CD4-positive, alpha-beta T cell treated with Interferon alpha-2 for 1 hour (primary cell): ENCODE results near the gene DAZAP1.
A peak's percentile ranks its signal among the peaks of the same experiment; 100 is the strongest.

ENCODE experiments used
- DNase-seq, 2 donors: peaks; one replicate each; pipeline ENCODE4 v3.0.0-alpha.2; 2020 to 2022

Gene DAZAP1

DNA sequence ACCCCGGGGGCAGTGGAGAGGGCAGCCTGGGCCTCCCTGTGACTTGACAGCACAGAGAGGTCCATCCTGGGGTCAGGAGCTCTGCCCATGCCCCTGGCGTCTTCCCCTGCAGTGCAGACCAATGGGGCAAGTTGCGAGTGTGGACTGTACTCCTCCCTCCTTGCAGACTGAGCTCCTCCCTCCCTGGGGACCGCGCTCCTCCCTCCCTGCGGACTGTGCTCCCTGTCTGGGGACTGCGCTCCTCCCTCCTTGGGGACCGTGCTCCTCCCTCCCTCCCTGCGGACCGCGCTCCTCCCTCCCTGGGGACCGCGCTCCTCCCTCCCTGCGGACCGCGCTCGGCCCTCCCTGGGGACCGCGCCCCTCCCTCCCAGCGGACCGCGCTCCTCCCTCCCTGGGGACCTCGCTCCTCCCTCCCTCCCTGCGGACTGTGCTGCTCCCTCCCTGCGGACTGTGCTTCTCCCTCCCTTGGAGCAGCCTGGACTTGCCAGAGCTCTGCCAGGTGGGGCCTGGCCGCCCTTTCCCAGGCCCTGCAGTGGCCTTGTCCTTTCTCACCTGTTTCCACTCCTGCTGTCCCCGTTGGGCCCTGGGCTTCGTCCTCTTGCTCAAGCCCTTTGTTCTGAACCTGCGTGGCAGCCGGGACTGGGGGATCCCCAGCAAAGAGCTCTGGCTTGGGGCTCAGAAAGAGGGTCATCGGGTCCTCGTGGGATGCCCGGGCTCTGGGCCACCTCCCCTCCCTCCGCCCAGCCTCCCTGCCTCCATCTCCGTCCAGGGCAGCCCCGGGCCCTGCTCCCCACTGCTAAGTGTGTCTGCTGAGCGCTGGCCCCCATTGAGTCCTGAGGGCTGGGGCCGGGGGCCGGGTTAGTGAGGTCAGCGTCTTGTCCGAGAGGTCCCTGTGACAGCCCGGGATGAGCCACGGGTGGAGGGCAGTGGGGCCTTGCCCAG, 12.9 kb upstream of the DAZAP1 start:
- no peak for DNase-seq

- DNase-seq, result no peak
These were observed 12.0 kb upstream of the DAZAP1 start for GRCh38 chr19:1395194-1396018.

DNA sequence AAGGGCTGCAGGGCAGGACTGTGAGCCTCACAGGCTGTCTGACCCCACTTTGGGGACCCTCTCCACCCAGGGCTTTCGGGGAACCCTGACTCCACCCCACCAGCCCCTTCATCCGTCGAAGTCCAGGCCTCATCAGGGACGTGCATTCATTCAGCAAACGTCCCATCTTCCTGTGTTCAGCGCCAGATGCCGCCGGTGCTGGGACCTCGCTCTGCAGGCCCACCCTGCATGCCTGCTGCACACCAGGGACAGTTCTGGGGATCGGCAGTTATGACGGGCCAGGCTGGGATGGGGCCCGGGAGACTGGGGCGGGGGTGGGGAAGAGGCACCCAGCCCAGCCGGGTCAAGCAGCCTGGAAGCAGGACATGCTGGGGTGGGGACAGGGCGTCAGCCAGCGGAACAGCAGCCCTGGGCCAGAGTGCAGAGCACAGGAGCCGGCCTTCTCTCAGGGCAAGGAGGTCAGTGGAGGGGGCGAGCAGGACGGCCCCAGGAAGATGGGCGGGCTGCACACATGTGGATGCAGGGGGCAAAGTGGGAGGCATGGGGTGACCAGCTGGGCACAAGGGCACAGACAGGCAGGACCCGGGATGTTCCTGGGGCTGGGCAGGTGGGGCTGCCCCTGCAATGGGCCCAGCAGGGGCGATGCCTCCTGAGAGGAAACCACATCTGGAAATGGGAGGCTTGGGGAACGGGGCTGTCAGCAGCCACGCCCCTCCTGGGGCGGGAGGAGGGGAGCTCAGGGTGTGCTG, 11.2 kb upstream of the DAZAP1 start:
- DNase-seq, result no peak

DNA sequence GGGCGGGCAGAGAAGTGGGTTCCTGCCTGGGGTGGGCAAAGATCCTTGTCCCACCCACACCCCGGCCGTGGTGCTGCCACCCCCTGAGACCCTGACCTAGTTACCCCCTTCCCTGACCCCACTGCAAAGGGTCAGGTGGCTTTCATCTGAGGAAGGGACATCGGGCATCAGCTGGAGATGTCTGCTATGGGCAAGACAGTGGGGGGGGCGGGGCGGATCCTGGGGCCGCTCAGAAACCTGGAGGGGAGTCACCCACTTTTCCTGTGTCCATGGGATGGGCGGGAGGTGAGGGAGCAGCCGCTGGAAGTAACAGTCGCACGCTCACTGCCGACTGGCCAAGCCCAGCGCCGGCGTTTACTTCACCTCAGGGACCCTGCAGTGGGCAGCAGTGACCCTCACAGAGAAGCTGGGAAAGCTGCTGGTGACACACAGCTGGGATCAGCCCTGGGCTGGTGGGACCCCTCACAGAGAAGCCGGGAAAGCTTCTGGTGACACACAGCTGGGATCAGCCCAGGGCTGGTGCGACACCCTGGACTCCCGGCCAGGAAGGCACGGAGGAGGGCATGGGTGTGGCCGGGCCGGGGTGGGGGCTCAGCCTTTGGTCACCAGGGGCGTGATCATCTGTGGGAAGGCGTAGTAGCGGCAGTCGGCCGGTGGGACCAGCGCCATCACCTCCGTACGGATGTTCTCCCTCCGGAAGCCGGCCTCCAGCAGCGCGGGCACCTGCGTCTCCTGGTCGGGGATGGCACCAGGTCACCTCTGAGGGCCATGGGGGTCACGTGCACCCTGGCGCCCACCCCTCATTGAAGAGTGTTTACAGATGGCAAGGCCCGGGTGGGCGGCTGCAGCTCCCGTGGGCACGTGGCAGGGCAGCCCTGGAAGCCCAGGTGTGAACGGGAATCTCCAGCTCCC, 10.4 kb upstream of the DAZAP1 start:
- DNase-seq, result no peak

GRCh38 chr19:1397838-1398237, 9.5 kb upstream of the DAZAP1 start:
- no peak for DNase-seq

DNA sequence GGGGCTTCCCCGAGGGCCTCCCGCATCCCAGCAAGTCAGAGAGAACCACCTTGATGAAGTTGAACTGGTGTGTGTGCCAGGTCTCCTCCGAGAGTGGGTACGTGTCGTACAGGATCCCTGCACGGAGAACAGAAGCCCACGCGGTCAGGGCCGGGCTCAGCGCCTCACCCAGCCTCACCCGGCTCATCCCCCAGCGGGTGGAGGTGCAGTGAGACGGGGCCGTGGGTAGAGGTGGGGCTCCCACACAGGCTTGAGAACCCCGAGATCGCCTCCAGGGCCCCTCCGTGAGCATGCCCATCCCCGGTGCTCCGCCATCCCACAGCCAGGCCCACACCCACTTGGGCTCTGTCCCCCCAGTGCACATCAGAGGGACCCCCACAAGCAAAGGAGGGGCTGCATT, 8.3 kb upstream of the DAZAP1 start:
- DNase-seq, result no peak

DNA sequence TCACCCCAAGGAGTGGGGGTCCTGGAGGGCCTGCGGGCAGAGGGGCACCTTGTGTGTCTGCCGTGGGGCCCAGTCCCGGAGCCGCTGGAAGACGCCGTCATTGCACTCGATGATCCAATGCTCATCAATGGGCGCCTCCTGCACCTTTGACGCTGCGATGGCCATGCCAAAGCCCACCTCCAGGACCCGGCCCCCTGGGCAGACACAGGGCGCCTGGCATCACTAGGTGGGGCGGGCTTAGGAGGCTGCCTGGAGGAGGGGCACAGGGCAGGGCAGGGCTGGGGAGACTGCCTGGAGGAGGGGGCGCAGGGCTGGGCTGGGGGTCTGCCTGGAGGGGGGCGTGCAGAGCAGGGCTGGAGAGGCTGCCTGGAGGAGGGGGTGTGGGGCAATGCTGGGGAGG, 7.6 kb upstream of the DAZAP1 start:
- no peak for DNase-seq

DNA sequence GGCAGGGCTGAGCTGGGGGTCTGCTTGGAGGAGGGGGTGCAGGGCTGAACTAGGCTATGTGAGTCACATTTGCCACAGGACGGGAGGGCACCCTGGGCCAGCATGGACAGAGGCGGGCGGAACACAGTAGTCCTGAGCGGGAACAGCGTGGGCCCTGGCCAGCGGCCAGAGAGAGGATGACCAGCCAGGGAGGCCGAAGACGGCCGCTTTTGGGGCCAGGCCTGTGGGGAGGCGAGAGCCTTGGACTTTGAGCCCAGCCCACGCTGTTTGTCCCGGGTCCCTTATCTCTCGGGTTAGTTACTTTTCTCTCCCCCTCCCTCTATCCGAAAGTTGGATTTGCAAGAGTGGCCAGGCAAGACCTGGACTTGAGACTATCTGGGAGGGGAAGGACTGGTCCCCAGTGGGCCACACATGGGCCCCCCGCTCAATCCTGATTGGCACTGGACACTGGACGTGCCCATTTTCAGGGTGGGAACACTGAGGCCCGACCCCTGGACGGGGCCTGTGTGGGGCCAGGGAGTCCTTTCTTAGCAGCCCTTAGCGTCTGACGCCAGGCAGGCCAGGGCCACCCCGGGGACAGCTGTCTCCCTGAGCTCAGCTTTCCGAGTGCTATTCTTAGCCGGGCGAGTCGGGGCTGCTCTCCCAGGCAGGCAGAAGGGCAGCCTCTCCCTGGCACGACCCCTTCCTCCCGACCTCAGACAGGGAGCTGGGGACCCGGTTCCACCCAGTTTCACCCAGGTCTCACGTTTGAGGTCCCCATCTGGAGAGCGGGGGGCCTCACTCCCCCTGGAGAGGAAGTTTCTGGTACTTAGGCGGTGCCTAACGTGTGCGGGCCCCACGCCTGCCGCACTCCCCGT, 6.9 kb upstream of the DAZAP1 start:
- no peak for DNase-seq

- DNase-seq, result peak; percentile 49 to 67
These were observed 6.1 kb upstream of the DAZAP1 start, which contains the start of gene GAMT for GRCh38 chr19:1401138-1401888. Gene GAMT (minus strand): TSS chr19:1401542. CDS start chr19:1401476, 66 bp downstream.

GRCh38 chr19:1401889-1402217, 5.5 kb upstream of the DAZAP1 start:
- DNase-seq, result no peak

GRCh38 chr19:1402411-1403070, 4.8 kb upstream of the DAZAP1 start:
- DNase-seq, result no peak

DNA sequence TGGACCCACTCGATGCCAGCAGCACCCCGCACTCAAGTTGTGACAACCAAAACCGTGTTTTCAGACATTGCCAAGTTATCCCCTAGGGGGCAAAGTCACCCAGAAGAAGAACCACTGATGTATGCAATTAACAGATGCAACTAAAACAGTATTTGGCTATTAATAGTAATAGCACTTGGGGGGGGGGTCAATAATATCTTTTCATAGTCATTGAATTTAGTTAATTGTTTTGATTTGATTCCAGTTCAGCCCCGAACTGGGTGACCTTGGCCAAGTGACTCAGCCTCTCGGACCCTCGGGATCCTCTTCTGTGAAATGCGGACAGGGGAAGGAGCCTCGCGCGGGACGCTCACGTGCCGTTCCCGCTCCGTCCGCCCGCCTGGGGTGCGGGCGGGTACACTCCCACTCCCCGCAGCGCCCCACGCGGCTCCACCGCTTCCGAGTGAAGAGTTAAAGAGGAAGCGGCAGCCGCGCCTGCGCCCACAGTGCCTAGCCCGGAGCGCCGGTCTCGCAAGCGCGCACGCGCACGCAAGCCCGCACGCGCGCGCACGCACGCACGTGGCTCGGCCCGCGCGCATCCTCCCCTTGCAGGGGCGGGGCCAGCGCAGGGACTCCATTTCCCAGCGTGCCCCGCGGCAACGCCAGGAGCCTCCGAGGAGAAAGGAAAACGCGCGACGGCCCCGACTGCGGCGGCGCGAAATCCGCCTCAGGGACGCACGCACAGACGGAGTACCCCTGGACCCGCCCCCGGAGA, 435 bp upstream of the DAZAP1 start:
- peak; percentile 99 to 100 for DNase-seq

DNA sequence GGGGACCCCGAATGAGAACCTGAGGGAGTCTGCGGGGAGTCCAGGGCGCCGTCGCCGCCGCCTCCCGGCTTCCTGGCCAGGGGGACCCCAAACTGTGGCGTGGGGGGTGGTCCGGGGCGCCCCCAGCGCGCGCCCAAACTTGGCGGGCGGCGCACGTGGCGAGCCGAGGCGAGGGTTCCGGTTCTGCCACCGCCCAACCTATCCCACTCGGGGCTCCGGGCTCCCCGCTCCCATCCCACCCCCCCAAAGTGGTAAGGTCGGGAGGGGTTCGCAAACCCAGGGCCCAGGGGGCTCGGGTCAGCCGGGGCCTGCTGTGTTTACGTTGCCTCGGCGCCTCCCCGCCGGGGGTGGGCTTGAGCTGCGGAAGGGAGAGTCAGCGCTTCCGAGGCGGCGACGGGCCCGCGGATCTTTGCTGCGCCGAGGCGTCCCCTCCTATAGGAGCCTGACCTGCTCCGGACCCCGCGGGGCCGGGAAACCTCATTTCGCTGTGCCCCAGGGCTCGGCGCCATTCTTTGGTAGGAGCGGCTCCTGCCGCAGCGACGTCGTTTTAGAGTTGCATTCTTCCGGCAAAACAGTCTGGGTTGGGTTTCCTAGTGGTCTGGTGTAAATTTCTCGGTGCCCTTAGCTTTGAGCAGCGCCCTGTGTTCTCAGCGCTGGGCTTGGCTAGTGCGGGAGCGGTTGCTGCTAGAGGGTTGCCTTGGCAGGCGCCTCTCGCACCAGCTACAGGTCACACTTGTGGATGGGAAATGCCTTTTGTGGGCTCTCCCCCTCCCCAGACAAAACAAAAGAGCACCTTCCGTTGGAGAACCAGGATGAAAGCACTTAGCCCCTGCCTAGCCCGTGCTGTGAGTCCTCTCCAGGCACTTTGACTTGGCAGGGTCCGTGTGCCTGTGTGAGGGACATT, 1.2 kb downstream of the DAZAP1 start:
- DNase-seq, result peak; percentile 46 to 69

DNA sequence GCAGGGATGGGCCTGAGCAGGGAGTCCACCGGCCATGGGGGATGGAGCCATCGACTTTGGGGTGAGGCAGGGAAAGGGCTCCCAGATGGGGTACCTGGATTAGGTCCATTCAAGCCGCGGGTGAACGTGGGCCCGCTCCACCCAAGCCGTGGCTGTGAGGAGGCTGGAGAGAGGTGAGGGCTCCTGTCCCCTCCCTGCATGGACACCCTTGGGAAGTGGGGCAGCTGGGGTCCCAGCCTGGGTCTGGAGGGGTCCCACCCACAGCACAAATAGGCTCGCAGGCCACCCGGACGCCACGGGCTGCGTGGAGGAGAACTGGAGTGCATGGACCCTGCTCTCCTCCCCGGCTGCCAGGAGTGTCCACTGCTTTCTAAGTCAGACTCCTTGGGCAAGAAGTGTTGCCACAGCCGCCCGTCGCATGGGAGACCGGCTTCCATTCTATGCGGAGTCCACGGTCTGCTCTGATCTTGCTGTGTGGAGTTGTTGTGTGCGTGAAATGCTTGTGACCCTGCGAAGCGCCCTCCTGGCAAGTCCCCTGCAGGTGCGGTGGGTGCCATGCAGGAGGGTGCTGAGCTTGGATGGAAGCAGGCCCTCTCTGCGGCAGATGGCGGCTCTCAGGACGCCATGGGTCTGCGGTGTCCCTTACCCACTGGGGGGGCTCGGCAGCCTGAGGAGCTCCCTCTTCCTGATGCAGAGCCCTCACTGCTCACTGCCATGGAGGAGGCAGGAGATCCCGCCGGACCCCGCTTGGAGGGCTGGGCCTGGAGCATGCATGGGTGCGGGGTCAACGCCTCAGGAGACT, 2.0 kb downstream of the DAZAP1 start:
- no peak for DNase-seq

- peak in 1 of 2 donors; percentile 19 for DNase-seq
These were observed 2.9 kb downstream of the DAZAP1 start for GRCh38 chr19:1410136-1410786.

DNA sequence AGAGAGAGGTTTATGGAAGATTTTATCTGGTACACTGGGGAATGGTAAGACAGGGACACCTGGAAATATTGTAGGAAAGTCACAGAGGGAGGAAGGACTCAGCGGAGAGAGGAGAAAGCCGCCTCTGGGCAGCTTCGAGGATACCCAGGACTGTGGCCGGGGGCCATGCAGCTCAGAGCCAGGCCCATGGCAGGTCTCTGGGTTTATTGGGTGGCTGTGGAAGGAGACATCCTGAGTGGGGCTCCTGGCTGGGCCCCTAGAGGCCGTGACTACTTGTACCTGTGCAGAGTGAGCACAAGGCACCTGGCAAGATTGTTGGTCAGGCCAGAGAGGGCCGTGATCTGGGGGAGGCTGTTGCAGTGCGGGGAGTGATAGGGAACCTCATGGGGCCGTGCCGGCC, 3.4 kb downstream of the DAZAP1 start:
- no peak for DNase-seq
